Keratinocyte (primary cell): ENCODE measurements around the gene RETREG3.

Source experiments
- CTCF ChIP-seq, 3 experiments: IDR thresholded peaks in 1 of 3; conservative IDR thresholded peaks in 1 of 3; optimal IDR thresholded peaks in 1 of 3; 2 replicates in 2 of 3; 3 replicates in 1 of 3; pipeline versions ENCODE3 to v1.5.1; 2011; ENCODE audit warnings: low read length in 3 of 3, mild to moderate bottlenecking in 3 of 3, moderate library complexity in 2 of 3, control low read depth in 1 of 3, inconsistent platforms in 1 of 3; ENCODE audit not compliant: insufficient read depth in 2 of 3; ENCODE audit errors: extremely low read depth in 1 of 3
- EZH2 ChIP-seq: IDR thresholded peaks from one replicate; pipeline ENCODE4 v1.6.1; 2012; ENCODE audit warnings: inconsistent platforms, mild to moderate bottlenecking, low read length, moderate library complexity

- TF ChIP-seq CTCF (optimal IDR thresholded peaks at IDR 0.05 in 1 of 3, IDR thresholded peaks at IDR 0.05 in 1 of 3, conservative IDR thresholded peaks at IDR 0.05 in 1 of 3; ENCODE audit: extremely low read depth in 1 of 3, insufficient read depth in 2 of 3, low read length in 3 of 3) = no peak
- no peak for TF ChIP-seq EZH2
Measured at GRCh38 chr17:42590886-42591285, 18.3 kb downstream of the RETREG3 start.
